GM12872 (cell line): ENCODE measurements around the gene KRT24.
A peak's percentile ranks its signal among the peaks of the same experiment; 100 is the strongest.

Source experiments
- CTCF ChIP-seq: IDR thresholded peaks from 3 replicates; pipeline ENCODE4 v1.5.1; 2011; ENCODE audit warnings: low read depth, mild to moderate bottlenecking, low read length, moderate library complexity; ENCODE audit not compliant: insufficient read depth

KRT24 gene

GRCh38 chr17:40727447-40728231 lies 24.1 kb upstream of the KRT24 start:
- TF ChIP-seq CTCF: no peak

- peak; percentile 35; the same call in 1 of the 3 replicates for TF ChIP-seq CTCF
Observed at GRCh38 chr17:40726919-40727318, 23.4 kb upstream of the KRT24 start.

- no peak for TF ChIP-seq CTCF
Observed at GRCh38 chr17:40724656-40725055, 21.1 kb upstream of the KRT24 start.

GRCh38 chr17:40722241-40722640 lies 18.7 kb upstream of the KRT24 start:
- no peak for TF ChIP-seq CTCF

- no peak for TF ChIP-seq CTCF
Observed at GRCh38 chr17:40720899-40721298, 17.3 kb upstream of the KRT24 start.

GRCh38 chr17:40718930-40719329 lies 15.4 kb upstream of the KRT24 start:
- no peak for TF ChIP-seq CTCF

GRCh38 chr17:40717776-40718175 lies 14.2 kb upstream of the KRT24 start:
- TF ChIP-seq CTCF: no peak

GRCh38 chr17:40714473-40714872 lies 10.9 kb upstream of the KRT24 start:
- 0 out of 3 replicates have a peak, but pooled peaks have one; percentile 9 for TF ChIP-seq CTCF
